ENCODE results near the gene ZACN.
A peak's percentile ranks its signal among the peaks of the same experiment; 100 is the strongest.

ZACN gene

DNA sequence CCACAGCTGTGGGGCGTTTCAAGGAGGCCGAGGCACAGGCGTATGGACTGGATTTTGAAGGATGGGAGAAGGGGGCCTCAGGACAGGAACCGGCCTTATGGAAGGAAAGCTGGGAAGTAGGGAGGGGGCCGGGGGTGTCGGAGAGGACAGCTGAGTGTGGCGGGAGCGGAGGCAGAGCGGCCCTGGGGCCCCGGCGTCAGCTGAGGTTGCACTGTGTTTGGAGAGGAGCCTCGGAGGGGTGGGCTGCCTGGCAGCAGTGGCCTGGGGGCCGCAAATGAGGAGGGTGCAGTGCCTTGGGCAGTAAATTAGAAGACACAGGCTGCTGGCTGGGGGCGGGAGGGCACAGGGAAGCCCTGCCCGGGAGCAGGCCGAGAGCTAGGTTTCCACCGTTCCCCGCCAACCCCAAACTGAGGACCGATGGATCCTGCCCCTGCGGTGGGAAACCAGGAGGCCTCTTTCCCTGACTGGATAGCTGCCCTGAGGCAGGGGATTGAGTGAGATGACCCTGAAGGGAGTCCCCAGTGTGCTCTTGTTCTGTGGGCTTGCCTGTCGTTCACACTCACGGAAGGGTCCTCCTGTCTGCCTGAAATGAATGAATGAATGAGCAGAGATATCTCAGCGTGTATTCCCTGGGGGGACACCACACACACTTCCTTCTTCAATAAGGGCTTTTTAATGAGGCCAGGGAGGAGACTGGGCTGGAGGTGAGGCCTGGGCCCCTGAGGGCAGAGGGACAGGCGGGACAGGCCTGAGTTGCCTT lies 43.6 kb downstream of the ZACN start:
- Mint-ChIP-seq H3K36me3 (ENCODE audit: low read depth) (no peaks in the 10 kb centered on the region), H3K27me3 (no peaks in the 10 kb centered on the region), H3K4me3 (no peak overlapping the region), H3K9me3 (no peaks in the 10 kb centered on the region), H3K27ac (peak overlapping the region; percentile 68), H3K4me1 (ENCODE audit: low read depth) (peaks cover 20% of the 10 kb centered on the region)

DNA sequence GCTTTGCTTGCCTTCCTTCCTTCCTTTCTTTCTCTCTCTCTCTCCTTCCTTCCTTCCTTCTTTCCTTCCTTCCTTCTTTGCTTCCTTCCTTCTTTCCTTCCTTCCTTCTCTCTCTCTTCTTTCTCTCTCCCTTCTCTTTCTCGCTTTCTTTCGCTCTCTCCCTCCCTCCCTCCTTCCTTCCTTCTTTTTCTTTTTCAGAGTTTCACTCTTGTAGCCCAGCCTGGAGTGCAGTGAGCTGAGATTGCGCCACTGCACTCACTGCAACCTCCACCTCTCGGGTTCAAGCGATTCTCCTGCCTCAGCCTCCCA lies 44.2 kb downstream of the ZACN start:
- Mint-ChIP-seq H3K27ac (peak overlapping the region; percentile 68), H3K9me3 (no peaks in the 10 kb centered on the region), H3K4me1 (ENCODE audit: low read depth) (peaks cover 20% of the 10 kb centered on the region), H3K36me3 (ENCODE audit: low read depth) (no peaks in the 10 kb centered on the region), H3K4me3 (no peak overlapping the region), H3K27me3 (no peaks in the 10 kb centered on the region)

DNA sequence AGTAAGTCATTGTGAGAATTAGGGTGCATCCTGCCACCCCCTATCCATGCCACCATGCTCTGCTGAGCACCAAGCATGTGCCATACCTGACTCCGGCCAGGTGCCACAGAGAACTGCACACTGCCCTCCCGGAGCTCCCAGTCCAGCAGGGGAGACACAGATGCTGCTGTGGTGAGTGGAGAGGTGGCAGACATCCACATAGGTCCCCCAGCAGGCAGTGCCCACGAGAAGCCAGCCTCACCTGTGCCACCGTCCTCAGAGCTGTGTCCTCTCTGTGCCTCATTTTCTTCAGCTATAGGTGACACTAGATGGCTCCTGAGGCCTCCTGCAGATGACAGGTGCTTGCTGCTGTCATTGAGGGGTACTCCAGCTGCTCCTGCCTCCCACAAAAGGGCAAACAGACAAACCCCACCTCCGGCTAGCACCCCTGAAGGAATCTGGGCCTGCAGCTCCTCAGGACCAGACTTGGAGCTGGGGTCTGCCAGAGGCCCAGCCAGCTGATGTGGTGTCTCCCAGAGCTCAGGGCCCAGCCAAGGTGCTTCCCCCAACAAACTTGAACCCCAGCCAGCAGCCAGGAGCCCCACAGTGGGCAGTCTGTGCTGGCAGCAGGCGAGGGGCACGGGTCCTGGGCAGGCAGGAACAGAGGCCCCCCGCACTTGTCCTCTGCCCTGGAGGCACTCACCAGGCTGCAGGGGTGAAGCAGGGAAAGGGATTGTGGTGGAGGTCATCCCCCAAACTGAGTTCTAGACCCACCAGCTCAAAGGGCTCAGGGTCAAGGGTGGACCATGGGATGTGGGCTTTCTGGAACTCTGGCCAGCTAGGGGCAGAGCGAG lies 45.0 kb downstream of the ZACN start:
- H3K4me3 Mint-ChIP-seq, result no peak overlapping the region
- no peaks in the 10 kb centered on the region for H3K27me3 Mint-ChIP-seq
- peaks cover 20% of the 10 kb centered on the region for H3K4me1 Mint-ChIP-seq (ENCODE audit: low read depth)
- H3K36me3 Mint-ChIP-seq (ENCODE audit: low read depth), result no peaks in the 10 kb centered on the region
- no peak overlapping the region for H3K27ac Mint-ChIP-seq
- no peaks in the 10 kb centered on the region for H3K9me3 Mint-ChIP-seq

DNA sequence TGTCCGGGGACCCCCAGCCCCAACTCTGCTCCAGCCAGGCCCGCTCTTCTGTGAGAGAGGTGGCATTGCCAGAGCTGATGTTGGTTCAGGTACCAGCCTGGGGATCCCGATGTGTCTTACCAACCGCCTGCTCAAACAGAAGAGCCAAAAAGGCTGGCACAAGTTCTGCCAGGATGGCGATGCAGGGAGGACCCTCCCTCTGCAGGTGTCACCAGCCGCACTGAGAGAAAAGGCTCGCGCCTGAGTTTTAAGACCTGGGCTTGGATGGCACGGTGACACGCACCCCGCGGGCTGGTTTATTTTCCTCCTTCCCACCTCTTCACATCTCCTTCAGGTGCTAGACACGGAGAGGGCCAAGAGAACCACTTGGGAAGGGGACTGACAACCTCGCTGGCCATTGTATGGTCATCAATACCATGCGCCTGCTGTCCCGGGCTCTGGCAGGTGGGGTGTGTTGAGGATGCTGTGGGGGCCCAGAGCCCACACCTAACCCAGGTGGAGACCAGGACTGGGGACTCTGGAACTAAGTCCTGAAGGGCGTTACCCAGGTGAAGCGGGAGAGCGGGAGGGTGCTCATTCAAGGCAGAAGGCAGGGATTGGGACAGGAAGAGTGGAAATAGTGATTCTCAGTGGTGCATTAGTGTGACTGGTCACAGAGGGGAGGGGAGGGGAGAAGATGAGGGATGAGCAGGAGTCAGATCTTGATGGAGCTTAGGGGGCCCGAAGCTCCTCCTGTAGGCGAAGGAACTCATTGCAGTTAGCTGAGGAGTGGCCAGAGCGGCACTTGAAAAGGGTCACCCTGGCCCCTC lies 45.8 kb downstream of the ZACN start:
- H3K27ac Mint-ChIP-seq, result peak overlapping the region; percentile 5
- peaks cover 20% of the 10 kb centered on the region for H3K4me1 Mint-ChIP-seq (ENCODE audit: low read depth)
- H3K27me3 Mint-ChIP-seq, result no peaks in the 10 kb centered on the region

DNA sequence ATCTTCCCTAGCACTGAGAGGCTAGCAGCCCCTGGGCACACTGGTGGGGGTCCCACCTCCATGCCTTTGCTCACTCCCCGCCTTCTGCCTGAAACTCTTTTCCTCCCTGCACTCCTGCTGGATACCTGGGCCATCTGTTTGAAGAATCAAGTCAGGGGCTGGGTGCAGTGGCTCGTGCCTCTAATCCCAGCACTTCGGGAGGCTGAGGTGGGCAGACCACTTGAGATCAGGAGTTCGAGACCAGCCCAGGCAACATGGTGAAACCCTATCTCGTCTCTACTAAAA lies 46.4 kb downstream of the ZACN start:
- Mint-ChIP-seq H3K9me3 (no peaks in the 10 kb centered on the region), H3K4me1 (ENCODE audit: low read depth) (peaks cover 20% of the 10 kb centered on the region), H3K27me3 (no peaks in the 10 kb centered on the region), H3K36me3 (ENCODE audit: low read depth) (no peaks in the 10 kb centered on the region), H3K4me3 (no peak overlapping the region), H3K27ac (no peak overlapping the region)

More for the DNA sequence above, 45.8 kb downstream of the ZACN start:
- no peaks in the 10 kb centered on the region for H3K36me3 Mint-ChIP-seq (ENCODE audit: low read depth)
- H3K9me3 Mint-ChIP-seq, result no peaks in the 10 kb centered on the region
- H3K4me3 Mint-ChIP-seq, result no peak overlapping the region

DNA sequence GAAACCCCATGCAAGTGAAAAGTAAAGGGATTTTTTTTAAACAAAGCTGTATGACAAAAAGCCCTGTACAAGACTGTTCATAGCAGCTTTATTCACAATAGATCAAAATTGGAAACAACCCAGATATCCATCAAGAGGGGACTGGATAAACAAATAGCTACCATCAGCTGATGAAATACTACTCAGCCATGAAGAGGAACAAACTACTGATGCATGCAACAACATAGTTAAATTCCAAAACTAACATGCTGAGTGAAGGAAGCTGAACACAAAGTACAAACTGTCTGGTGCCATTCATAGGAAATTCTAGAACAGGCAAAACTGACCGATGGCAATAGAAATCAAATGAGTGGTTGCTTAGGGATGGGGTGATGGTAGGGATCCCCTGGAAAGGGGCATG lies 46.9 kb downstream of the ZACN start:
- Mint-ChIP-seq H3K27ac (no peak overlapping the region), H3K4me3 (no peak overlapping the region), H3K27me3 (no peaks in the 10 kb centered on the region), H3K9me3 (no peaks in the 10 kb centered on the region), H3K4me1 (ENCODE audit: low read depth) (peaks cover 20% of the 10 kb centered on the region), H3K36me3 (ENCODE audit: low read depth) (no peaks in the 10 kb centered on the region)

DNA sequence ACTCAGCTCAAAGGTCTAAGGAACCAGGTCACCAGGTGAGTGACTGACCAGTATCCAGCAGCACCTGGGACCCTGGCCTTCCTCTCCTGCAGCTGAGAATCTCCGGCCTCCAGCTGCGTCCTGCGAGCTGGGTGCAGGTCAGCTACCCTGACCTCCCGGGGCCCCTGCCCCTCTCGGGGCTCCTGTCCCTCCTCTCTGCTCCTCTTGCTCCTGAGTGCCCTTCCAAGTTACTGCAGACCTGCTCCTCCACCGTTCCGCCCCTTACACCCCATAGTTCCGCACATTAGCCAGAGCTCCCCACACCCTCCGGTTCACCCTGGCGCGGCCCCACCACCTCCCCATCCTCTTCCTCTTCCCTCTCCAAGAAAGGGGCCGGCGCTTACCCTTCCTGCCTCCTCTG lies 51.5 kb downstream of the ZACN start:
- Mint-ChIP-seq H3K27me3 (no peaks in the 10 kb centered on the region), H3K36me3 (ENCODE audit: low read depth) (no peaks in the 10 kb centered on the region), H3K4me1 (ENCODE audit: low read depth) (peaks cover 29% of the 10 kb centered on the region), H3K27ac (no peak overlapping the region), H3K9me3 (no peaks in the 10 kb centered on the region), H3K4me3 (no peak overlapping the region)

DNA sequence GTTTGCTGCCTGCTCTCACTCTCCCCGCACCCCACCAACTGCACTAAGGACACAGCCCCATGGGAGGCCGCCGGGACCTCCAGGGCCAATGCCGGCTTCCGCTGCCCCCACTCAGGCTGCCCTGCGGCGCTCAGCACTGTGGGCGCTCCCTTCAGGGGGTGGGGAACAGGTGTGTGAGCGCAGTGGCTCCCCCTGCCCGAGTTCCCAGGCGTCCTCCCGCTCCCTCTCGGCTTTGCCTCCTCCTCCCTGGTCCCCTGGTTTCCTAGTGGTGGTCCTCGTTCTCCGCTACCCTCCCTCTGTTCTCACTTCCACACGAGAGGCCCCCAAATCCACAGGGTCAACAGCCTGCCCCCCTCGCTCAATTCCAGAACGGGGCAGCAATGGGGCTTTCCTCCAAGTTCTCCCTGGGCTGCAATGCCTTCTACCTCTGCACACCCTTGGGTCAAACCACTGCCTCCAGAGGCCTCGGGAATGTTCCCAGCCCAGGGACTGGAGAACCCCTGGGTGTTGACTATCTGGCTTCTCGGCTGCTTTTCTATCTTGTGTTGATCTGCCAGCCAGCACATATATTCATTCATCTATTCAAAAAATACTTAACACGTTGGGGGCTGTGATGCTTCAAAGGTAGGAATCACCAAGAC lies 52.2 kb downstream of the ZACN start:
- Mint-ChIP-seq H3K27me3 (no peaks in the 10 kb centered on the region), H3K27ac (no peak overlapping the region), H3K4me1 (ENCODE audit: low read depth) (peaks cover 34% of the 10 kb centered on the region), H3K9me3 (no peaks in the 10 kb centered on the region), H3K36me3 (ENCODE audit: low read depth) (no peaks in the 10 kb centered on the region), H3K4me3 (no peak overlapping the region)

DNA sequence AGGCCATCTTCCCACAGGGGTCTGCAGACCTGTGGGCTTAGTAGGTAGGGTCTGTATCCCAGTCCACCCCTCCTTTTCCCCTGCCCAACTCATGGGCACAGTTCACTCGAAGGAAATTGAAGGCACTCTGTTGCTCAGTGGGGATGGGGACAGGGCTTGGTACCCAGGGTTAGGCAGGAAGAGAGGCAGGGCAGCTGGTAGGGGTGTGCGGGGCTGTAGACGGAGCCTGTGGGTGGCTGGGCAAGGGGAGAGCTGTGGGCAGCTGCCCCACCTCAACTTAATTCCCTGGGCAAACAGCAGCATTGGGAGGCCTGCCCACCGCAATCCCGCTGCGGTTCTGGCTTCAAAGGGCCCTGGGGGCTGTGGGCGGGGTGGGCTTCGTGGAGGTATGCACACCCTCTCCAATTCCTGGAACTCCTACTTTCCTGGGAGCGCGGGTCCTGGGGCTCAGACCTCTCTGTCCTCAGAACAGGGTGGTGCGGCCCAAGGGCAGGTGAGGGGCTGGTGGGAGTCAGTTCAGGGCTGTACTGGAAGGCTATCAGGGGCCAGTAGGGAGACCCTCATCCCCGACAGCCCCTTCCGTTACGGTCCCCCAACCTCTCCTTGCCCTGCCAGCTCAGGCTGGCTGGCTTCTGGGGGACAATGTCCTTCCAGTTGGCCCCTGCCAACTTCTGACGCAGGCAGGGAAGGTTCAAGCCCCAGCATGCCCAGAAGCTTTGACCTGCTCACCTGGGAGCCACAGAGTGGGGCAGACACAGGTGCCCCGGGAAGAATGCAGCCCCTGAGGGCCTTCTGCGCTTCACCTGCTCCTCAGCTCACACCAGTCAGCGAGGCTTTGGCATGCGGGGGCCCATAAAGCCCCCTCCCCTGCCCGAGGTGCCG lies 53.0 kb downstream of the ZACN start:
- Mint-ChIP-seq H3K9me3 (no peaks in the 10 kb centered on the region), H3K4me1 (ENCODE audit: low read depth) (peaks cover 28% of the 10 kb centered on the region), H3K27me3 (no peaks in the 10 kb centered on the region), H3K36me3 (ENCODE audit: low read depth) (no peaks in the 10 kb centered on the region), H3K4me3 (no peak overlapping the region), H3K27ac (no peak overlapping the region)
